HTR-8/SVneo (cell line): ENCODE data around the gene ZNF492.
"Not testable (repeated sequence)": the region's sequence is repeated elsewhere in the genome, so short reads cannot be mapped to it uniquely, and the experiment has no call there.

Experiments used
- DNase-seq: peaks from one replicate; pipeline ENCODE4 v3.0.0; 2011; ENCODE audit warnings: low spot score, mixed read lengths; ENCODE audit not compliant: insufficient read length
- FAIRE-seq: peaks from 2 replicates; lab custom pipeline; 2011; peaks lifted over from hg19 to GRCh38; lab: Jason Lieb, UNC

The ZNF492 gene

DNA sequence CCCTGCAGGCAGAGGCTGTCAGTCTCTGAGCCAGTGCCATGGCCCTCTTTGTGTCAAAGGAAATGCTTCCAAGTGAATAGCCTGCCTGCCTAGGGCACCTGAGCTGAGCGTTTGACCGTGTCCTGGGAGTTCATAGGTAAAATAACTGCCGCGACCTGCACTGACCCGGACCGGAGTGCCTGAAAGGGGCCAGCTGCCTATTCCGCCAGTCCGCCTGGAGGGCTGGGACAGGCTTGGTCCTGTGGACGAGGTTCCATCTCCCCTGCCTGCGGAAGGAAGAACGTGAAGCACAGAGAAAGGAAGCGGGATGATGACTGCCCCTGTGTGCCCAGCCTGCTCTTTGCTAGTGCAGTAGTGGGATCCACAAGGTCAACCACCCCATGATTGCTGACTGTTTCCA is 17.5 kb upstream of the ZNF492 start:
- FAIRE-seq (no peak), DNase-seq (no peak)

- FAIRE-seq: not testable (repeated sequence)
Measured at GRCh38 chr19:22617181-22617580, 16.9 kb upstream of the ZNF492 start.

DNA sequence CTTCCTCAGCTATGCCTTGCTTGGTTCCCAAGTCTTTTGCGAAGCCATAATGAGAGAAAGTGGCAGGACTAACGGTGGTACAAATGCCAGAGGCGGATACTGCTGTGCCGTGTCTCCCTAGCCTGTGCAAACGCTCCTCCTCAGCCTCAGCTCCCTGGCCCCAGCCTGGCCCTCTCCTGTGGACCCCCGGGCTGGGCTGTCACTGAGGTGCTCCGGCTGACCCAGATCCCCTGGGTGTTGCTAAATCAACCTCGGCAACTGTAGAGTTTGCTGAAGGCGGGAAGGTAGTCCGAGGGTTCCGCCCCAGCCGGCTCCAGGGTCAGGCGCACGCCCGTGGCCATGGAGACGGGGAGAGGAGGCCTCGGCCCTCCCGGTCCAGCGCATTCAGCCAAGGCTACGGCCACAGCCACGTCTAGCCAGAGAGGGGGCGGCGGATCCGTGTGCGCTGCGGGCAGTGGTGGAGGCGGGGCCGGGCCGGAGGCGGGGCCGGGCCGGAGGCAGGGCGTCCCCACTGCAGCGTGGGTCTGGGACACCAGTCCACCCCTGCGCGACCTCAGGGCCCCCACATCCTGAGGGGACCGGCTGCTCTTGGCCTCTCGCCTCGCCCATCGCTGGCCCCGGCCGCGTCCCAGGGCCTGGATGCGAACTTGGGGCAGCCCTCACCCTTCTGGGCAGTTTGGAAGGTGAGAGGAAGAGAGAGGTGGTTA is 16.4 kb upstream of the ZNF492 start:
- DNase-seq (no peak), FAIRE-seq (no peak)

More at GRCh38 chr19:22617181-22617580, 16.9 kb upstream of the ZNF492 start:
- not testable (repeated sequence) for DNase-seq

GRCh38 chr19:22619371-22619770 is 14.8 kb upstream of the ZNF492 start:
- no peak for FAIRE-seq
- DNase-seq: no peak

DNA sequence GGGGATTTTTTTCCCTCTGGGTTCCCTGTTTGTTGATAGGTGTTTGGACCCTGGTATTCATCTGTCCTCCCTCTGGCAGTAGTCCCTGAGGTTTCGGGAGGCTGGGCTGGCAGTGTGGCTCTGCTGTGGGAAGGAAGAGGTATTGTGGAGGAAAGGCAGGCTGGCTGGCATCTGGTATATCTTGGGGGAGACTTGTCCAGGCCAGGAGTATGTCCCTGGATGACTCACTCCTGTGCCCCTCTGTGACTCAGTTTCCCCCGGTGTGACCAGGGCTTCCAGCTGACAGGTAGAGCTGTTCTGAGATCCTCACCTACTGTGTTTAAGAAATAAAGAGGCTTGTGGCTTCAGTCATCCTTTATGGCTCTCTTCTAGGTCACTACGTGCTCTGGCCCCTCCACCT is 14.2 kb upstream of the ZNF492 start:
- no peak for DNase-seq
- no peak for FAIRE-seq

- FAIRE-seq (no peak), DNase-seq (no peak)
Measured at GRCh38 chr19:22620401-22620800, 13.7 kb upstream of the ZNF492 start.

DNA sequence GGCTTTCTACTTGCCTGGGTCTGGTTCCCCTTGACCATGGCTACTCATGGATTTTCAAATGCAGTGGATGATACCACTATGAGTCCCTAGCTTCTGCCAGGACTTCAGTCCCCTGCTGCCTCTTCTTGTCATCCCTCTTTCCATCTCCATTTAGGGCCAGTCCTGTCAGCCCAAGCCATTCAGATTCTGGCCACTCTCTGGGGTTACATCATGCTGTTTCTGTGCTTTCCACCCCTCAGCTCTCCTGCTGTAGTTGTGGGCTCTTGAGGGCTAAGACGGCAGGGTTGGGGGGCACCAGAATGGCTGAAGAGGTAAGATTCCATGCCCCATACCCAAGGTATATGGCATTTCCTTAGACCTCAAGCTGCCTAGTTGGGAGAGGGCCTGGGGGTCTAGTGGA is 13.2 kb upstream of the ZNF492 start:
- FAIRE-seq (no peak), DNase-seq (no peak)

GRCh38 chr19:22622020-22622419 is 12.1 kb upstream of the ZNF492 start:
- DNase-seq: no peak
- no peak for FAIRE-seq

GRCh38 chr19:22622901-22623840 is 11.0 kb upstream of the ZNF492 start:
- FAIRE-seq (no peak), DNase-seq (no peak)

DNA sequence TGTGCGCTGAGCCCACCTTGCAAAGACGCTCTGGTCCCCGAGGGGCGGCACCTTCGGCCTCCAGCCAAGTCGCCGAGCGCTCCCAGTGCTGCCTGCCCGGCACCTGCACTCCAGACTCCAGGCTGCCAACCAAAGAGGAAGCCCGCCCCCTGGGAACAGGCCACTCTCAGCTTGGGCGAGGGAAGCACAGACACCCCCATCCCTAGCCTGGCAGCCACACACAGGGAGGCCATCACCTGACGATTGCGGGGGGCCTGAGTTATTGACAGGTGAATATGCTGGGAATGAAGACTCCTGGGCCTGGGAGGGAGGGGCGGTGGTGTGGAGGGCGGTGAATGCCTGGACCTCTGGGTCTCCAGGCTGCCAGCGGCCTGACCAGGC is 10.3 kb upstream of the ZNF492 start:
- FAIRE-seq: no peak
- DNase-seq: no peak

GRCh38 chr19:22625266-22626035 is 8.7 kb upstream of the ZNF492 start:
- FAIRE-seq (no peak), DNase-seq (no peak)

DNA sequence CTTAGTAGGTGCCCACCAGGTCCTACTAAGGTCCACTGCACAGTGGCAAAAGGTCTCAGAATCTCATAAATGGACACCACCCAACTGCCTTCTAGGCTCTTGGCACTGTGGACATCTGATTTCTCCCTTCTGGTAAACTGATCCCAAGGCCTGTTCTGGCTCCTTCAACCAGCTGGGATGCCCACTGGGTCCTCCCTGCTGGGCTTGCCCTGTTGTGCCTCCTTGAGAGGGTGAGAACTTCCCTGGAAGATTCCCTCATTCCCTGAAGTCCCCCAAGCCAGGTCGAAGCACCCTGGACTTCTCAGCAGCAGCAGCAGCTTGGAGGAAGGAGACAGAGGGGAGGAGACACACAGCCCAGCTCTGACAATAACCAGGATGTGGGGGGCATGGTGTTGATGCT is 6.6 kb upstream of the ZNF492 start:
- FAIRE-seq (no peak), DNase-seq (no peak)

DNA sequence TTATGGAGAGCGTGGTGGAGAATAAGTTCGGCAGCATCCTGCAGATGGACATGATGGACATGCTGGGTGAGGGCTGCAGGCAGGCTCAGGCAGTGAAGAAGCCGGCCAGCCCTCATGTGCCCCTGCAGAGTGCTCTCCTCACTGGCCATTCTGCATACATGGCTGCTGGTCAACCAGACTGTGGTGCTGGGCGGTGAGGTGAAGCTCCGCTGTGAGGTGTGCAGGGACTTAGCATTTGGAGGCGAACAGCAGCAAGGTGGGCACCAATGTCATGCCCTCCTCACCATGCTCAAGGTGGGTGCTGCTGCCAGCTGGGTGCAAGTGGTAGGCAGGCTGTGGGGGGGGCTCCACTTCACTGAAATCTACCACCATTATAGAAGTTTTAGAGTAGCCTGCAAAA is 5.7 kb upstream of the ZNF492 start:
- DNase-seq: no peak

GRCh38 chr19:22634450-22634827 is 315 bp downstream of the ZNF492 start:
- FAIRE-seq: no peak
- no peak for DNase-seq

More for the DNA sequence above, 5.7 kb upstream of the ZNF492 start:
- FAIRE-seq: no peak

- not testable (repeated sequence) for FAIRE-seq, DNase-seq
Measured at GRCh38 chr19:22685493-22685892, 51.4 kb downstream of the ZNF492 start.

- not testable (repeated sequence) for DNase-seq, FAIRE-seq
Measured at GRCh38 chr19:22702661-22703060, 68.5 kb downstream of the ZNF492 start.

DNA sequence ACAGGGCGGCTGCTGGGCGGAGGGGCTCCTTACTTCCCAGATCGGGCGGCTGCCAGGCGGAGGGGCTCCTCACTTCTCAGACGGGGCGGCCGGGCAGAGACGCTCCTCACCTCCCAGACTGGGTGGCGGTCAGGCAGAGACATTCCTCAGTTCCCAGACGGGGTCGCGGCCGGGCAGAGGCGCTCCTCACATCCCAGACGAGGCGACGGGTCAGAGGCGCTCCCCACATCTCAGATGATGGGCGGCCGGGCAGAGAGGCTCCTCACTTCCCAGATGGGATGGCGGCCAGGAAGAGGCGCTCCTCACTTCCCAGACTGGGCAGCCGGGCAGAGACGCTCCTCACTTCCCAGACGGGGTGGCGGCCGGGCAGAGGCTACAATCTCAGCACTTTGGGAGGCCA is 69.0 kb downstream of the ZNF492 start:
- not testable (repeated sequence) for FAIRE-seq, DNase-seq

DNA sequence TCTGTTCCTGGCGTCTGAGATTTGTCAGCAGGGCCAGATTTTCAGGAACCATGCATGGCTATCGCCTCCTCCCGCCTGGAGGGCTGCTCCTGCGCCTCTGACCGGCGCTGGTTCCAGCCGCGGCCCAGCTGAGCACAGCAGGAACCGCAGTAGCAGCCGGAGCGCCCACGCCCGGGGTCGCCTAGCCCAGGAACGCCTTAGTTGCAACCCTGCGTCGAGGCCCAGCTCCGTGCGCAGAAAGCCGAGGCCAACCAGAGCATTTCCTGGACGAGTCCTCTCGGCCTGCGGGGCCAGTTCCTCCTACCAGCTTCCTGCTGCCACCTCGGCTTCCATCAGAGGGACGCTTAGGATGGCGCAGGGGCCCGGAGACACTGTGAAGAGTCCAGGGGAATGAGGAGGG is 74.9 kb downstream of the ZNF492 start:
- no peak for FAIRE-seq

More for the DNA sequence above, 74.9 kb downstream of the ZNF492 start:
- no peak for DNase-seq
